ENCODE results near the gene RPA3.

DNA sequence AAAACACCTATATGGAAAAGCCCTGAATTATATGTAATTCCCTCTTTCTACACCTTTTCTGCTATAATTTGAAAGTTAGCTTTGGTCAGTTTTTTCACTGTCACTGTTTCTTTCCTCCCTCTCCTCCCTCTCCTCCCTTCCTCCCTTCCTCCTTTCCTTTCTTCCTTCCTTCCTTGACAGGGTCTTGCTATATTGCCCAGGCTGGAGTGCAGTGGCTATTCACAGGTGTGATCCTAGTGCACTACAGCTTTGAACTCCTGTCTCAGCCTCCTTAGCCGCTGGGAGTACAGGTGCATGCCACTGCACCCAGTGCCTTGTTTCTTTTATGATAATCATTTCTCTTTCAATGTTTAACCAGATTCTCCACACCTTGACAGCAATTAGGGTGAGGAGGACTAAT is 100.0 kb downstream of the RPA3 start:
- TF ChIP-seq, protein P1, sequence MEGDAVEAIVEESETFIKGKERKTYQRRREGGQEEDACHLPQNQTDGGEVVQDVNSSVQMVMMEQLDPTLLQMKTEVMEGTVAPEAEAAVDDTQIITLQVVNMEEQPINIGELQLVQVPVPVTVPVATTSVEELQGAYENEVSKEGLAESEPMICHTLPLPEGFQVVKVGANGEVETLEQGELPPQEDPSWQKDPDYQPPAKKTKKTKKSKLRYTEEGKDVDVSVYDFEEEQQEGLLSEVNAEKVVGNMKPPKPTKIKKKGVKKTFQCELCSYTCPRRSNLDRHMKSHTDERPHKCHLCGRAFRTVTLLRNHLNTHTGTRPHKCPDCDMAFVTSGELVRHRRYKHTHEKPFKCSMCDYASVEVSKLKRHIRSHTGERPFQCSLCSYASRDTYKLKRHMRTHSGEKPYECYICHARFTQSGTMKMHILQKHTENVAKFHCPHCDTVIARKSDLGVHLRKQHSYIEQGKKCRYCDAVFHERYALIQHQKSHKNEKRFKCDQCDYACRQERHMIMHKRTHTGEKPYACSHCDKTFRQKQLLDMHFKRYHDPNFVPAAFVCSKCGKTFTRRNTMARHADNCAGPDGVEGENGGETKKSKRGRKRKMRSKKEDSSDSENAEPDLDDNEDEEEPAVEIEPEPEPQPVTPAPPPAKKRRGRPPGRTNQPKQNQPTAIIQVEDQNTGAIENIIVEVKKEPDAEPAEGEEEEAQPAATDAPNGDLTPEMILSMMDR (conservative IDR thresholded peaks at IDR 0.05; ENCODE audit: low read depth, low read length) = no peak
- TF ChIP-seq EZH2 (IDR thresholded peaks at IDR 0.05; ENCODE audit: borderline replicate concordance, low read depth, low read length, poor library complexity, severe bottlenecking) = no peak
